Tibial nerve (tissue), 3 donors: Measurements from ENCODE around the gene TPRN.

Source experiments
- CTCF ChIP-seq, 5 experiments: fragments of 200-600 bp in 3 of 5; fragments of 450-650 bp in 2 of 5; sonication (generic) in 3 of 5; IDR thresholded peaks; one replicate each; pipeline ENCODE4 v1.5.1; 2016 to 2019; ENCODE audit warnings: antibody characterized with exemption in 5 of 5, mild to moderate bottlenecking in 3 of 5, moderate library complexity in 2 of 5
- POLR2A ChIP-seq, 2 donors: fragments of 450-650 bp; IDR thresholded peaks; one replicate each; pipeline ENCODE4 v1.6.1; 2017; ENCODE audit warnings: antibody characterized with exemption in 2 of 2, mild to moderate bottlenecking in 2 of 2, moderate library complexity in 2 of 2

- TF ChIP-seq POLR2A (IDR thresholded peaks at IDR 0.05) (no peak), CTCF (IDR thresholded peaks at IDR 0.05) (no peak)
Observed at GRCh38 chr9:137214620-137215019, 14.1 kb upstream of the TPRN start.
